HPDE6-E6E7 (cell line): ENCODE data around the gene HLA-DPA1.
"Not testable (repeated sequence)": the region's sequence is repeated elsewhere in the genome, so short reads cannot be mapped to it uniquely, and the experiment has no call there.

Source experiments
- DNase-seq: peaks from one replicate; pipeline ENCODE4 v3.0.0; 2011; ENCODE audit warnings: missing footprints; ENCODE audit errors: extremely low spot score

Gene HLA-DPA1

GRCh38 chr6:33073431-33073871 is at the start of gene HLA-DPA1:
Gene HLA-DPA1, minus strand, starts transcription at chr6:33073649.
- no peak for DNase-seq

DNA sequence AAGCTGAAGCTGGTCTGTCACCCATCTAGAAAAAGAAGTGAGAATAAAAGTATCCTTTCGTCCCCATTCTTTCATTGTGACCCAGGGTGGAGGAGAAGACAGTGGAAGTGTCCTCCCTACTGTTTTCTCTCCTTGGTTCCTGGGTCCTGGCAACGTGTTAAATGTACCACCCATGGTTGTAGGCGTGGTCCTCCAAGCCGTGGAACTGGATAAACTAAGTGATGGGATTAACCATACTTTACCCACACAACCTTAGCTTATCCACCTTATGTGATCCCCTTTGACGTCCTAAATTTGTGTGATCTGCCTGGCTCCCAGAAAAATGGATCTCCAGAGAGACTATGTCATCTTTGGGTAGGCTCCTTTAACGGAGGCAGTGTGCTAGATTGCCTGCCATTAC is 49.7 kb upstream of the HLA-DPA1 start:
- no peak for DNase-seq

- DNase-seq: no peak
Measured at GRCh38 chr6:33120001-33120400, 46.6 kb upstream of the HLA-DPA1 start.

- no peak for DNase-seq
Measured at GRCh38 chr6:33118525-33119123, 45.2 kb upstream of the HLA-DPA1 start.

- DNase-seq: no peak
Measured at GRCh38 chr6:33117811-33118277, 44.4 kb upstream of the HLA-DPA1 start.

DNA sequence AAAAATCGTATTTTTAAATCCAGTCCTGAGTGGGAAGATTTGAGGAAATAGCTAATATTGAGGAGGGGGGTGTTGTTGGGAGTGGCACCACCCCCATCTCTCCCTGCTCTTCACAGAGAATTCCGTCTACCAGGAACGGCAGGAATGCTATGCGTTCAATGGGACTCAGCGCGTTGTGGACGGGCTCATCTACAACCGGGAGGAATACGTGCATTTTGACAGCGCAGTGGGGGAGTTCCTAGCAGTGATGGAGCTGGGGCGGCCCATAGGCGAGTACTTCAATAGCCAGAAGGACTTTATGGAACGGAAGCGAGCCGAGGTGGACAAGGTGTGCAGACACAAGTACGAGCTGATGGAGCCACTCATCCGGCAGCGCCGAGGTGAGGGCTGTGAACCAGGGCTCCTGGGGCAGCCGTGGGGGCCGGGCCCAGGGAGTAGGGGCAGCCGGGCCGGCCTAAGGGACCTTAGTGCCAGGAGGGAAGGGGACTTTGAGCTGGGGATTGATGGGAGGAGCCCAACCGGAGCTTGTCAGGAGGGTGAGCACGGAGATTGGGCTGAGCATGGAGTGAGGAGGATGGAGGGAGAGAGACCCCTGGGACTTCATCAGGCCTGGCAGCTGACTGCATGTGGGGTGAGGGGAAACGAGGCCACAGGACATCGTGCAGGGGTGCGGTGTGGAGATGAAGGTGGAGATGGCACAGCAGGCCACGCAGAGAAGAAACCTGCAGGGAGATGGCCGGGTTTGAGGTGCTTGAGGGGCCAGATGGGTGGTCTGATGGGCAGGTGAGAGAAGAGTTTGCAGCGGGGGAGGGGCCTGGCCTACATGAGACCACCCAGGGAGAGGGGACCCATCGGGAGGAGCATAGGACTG is 43.6 kb upstream of the HLA-DPA1 start:
- DNase-seq: no peak

GRCh38 chr6:33116417-33116816 is 43.0 kb upstream of the HLA-DPA1 start:
- no peak for DNase-seq

GRCh38 chr6:33114406-33114805 is 41.0 kb upstream of the HLA-DPA1 start:
- DNase-seq: no peak

- DNase-seq: no peak
Measured at GRCh38 chr6:33113755-33114154, 40.3 kb upstream of the HLA-DPA1 start.

DNA sequence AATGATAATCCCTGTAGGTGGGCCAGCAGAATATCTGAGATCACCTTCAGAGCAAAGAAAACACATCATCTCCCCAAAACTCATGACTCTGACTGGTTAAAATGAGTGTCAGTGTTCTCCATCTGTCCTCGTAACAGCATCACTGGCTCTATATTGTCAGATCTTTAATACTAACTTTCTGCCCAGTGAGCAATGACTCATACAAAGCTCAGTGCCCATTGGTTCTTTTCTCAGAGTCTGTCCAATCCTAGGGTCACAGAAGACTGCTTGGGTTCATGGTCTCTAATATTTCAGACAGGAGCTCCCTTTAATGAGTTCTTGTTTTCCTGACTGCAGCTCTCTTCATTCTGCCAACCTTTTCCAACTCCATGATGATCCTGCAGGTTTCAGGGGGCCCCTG is 38.7 kb upstream of the HLA-DPA1 start:
- DNase-seq: peak; percentile 49

DNA sequence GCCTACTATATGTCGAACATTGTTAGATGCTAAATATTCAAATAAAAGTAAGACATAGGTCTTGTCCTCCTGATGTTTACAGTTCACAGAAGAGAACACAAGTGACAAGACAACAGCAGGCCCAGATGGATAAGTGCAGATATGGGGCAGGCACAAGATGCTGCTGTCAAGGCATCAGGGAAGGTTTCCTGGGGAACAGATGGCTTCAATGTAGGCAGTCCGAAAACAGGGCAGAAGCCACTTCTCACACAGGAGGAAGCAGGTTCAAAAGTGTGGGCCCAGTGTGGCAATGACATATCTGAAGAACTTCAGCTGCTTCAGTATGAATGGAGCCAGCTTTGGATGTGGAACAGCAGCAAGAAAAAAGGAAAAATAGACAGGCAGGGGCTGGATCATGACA is 34.9 kb upstream of the HLA-DPA1 start:
- no peak for DNase-seq

- DNase-seq: no peak
Measured at GRCh38 chr6:33107641-33108040, 34.2 kb upstream of the HLA-DPA1 start.

DNA sequence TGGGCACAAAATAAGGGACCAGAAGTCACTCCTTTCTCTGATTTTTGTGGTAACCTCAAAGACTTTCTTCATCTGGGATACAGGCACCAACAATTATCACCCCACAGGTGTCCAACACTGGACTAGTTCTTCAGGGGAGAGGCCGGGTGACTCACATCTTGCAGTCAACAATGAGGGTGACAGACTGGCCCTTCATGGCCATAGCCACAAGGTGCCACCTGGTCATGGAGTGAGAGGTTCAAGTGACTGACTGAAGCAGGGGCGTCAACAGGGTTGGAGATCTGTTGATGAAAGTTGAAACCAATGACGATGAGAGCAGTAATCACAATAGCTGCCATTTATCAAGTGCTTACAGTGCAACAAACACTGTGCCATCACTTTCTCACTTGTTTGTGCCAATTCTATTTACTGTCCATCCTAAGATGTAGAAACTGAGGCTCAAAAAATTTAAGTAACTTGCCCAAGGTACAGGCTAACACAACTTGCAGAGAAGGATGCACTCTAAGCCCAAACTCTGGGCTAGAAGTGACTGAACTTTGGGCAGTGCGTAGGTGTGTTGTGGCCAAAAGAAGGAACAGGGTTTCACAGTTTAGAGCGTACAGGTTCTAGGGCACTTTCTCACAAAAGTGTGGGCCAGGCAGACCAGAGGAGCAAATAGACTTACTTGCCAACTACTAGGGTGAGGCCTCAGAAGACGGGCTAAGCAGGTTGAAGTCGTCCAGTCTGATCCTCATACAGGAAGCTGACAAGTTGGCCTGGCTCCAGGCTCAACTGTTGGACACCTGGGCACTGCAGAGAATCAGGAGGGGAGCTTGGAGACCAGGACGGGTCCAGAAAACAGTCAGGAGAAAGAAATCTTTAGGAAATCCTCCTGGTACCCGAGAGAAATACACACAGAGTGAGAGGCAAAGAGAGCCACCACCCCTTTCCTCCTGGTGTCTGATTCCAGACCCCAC is 32.7 kb upstream of the HLA-DPA1 start:
- no peak for DNase-seq

GRCh38 chr6:33105386-33105785 is 31.9 kb upstream of the HLA-DPA1 start:
- DNase-seq: no peak

GRCh38 chr6:33104887-33105286 is 31.4 kb upstream of the HLA-DPA1 start:
- DNase-seq: no peak

GRCh38 chr6:33103776-33104175 is 30.3 kb upstream of the HLA-DPA1 start:
- no peak for DNase-seq

GRCh38 chr6:33101121-33101737 is 27.8 kb upstream of the HLA-DPA1 start:
- DNase-seq: not testable (repeated sequence)

- DNase-seq: no peak
Measured at GRCh38 chr6:33095681-33096080, 22.2 kb upstream of the HLA-DPA1 start.

GRCh38 chr6:33093855-33094254 is 20.4 kb upstream of the HLA-DPA1 start:
- DNase-seq: no peak

DNA sequence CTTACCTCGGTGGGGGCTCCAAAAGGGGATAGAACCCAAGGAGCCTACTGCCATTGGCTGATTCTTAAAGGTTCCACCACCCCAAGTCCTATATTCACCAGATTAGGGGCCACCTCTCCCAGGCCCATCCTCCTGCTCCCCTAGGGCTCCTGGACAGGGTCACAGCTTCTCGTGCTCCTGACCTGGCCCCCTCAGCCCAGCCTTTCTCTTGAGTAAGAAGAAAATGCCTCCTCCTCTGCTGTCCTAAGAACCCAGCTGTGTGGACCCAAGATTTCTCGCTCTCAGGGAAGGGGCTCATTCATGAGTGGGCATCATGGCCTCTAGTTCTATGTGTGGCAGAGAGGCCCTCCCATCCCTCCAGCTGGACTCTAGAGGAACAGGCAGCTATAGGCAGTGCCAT is 18.9 kb upstream of the HLA-DPA1 start:
- no peak for DNase-seq

- no peak for DNase-seq
Measured at GRCh38 chr6:33091957-33092356, 18.5 kb upstream of the HLA-DPA1 start.
